Ramos (cell line): ENCODE data around the gene QSER1.
"Not testable (repeated sequence)": the region's sequence is repeated elsewhere in the genome, so short reads cannot be mapped to it uniquely, and the experiment has no call there.

Source experiments
- in situ Hi-C: fragments of 300-500 bp; cut with MboI; formaldehyde crosslinking; loops from one replicate; pipeline ENCODE4 v1.14.3; 2022; ENCODE audit warnings: low sequenced_read_pairs; ENCODE audit not compliant: unreplicated experiment

The QSER1 gene

DNA sequence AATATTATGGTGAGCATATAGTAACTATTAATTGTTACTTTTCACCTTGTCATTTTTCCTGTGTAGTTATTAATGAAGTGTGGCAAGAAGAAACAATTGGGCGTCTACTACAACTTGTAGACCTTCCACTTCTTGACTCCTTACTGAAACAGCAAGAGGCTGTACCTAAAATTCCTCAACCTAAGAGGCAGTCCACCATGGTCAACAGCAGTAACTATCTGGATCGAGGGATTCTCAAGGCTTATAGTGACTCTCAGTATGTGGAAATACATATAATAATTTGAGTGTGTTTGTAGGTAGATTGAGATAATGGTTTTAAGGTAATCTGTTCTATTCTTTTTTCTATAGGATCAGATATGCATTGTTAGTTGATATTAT lies 135.9 kb downstream of the QSER1 start:
- in situ Hi-C loops = no loop called here

- in situ Hi-C loops = not testable (repeated sequence)
Measured at GRCh38 chr11:33029218-33029617, 136.6 kb downstream of the QSER1 start.
